Measurements from ENCODE around the gene ADAMTS3.
"Not testable (repeated sequence)": the region's sequence is repeated elsewhere in the genome, so short reads cannot be mapped to it uniquely, and the experiment has no call there.

Gene ADAMTS3

GRCh38 chr4:72546456-72546855 lies 22.6 kb downstream of the ADAMTS3 start:
- DNase-seq: no peak

- DNase-seq: not testable (repeated sequence)
Measured at GRCh38 chr4:72540694-72541093, 28.3 kb downstream of the ADAMTS3 start.

DNA sequence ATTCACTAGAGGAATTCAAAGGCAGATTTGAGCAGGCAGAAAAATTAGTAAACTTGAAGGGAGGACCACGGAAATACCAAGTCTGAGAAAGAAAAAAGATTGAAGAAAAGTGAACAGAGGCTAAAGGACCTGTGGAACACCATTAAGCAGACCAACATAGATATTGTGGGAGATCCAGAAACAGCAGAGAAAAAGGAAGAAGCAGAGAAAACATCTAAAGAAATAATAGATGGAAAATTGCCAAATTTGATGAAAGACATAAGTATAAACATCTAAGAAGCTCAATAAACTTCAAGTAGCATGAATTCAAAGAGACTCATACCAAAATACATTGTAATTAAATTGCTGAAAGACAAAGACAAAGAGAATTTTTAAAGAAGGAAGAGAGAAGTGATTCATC lies 31.0 kb downstream of the ADAMTS3 start:
- no peak for DNase-seq

DNA sequence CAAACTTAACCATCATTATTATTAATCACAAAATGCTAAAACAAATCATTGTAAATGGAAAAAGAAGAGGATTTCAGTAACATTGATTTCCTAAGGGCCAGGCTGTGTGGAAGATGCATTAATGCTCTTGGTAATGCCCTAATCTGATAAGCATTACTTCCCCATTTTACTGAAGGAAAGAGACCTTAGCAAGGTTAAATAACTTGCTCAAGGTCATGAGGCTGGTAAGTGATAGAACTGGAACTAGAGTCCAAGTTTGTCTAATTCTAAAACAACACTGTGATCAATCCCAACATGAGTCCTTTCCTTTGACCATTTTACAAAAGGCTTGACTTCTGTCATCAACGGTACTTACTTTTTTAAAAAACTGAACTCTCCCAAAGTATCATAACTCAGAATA lies 32.6 kb downstream of the ADAMTS3 start:
- DNase-seq: no peak

GRCh38 chr4:72531768-72532290 lies 37.2 kb downstream of the ADAMTS3 start:
- no peak for DNase-seq

GRCh38 chr4:72531322-72531721 lies 37.7 kb downstream of the ADAMTS3 start:
- no peak for DNase-seq

- no peak for DNase-seq
Measured at GRCh38 chr4:72529148-72529822, 39.7 kb downstream of the ADAMTS3 start.

- no peak for DNase-seq
Measured at GRCh38 chr4:72527038-72527646, 41.9 kb downstream of the ADAMTS3 start.

GRCh38 chr4:72525938-72526337 lies 43.1 kb downstream of the ADAMTS3 start:
- no peak for DNase-seq

GRCh38 chr4:72522440-72522839 lies 46.6 kb downstream of the ADAMTS3 start:
- no peak for DNase-seq

- no peak for DNase-seq
Measured at GRCh38 chr4:72513227-72513626, 55.8 kb downstream of the ADAMTS3 start.

GRCh38 chr4:72507860-72508419 lies 61.1 kb downstream of the ADAMTS3 start:
- no peak for DNase-seq

GRCh38 chr4:72507167-72507566 lies 61.9 kb downstream of the ADAMTS3 start:
- no peak for DNase-seq

DNA sequence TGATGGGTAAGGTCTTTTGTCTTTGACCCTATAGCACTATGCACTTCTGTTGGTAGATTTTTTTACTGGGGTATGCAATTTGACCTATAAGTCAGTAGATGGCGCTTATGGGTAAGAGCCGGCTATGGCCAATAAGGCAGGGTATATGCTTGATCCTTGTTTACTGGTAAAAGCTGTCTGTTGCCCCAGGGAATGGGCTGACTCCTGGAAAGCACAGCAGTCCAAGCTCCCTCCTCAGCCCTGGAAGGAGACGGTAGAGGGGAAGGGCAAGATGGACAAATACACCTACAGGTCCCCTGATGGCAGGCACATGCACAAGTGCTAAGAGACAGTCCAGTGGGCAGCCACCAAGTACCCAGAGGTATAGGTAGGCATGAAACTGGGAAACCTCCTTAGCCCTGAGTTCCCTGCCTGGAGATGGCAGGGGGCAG lies 63.7 kb downstream of the ADAMTS3 start:
- DNase-seq: no peak

DNA sequence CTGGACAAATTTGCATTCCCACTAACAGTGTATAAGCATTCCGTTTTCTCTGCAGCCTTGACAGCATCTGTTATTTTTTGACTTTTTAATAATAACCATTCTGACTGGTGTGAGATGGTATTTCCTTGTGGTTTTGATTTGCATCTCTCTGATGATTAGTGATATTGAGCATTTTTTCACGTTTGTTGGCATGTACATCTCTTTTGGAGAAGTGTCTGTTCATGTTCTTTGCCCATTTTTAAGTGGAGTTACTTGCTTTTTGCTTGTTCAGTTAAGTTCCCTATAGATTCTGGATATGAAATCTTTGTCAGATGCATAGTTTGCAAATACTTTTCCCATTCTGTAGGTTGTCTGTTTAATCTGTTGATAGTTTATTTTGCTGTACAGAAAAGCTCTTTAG lies 68.8 kb downstream of the ADAMTS3 start:
- DNase-seq: no peak

- no peak for DNase-seq
Measured at GRCh38 chr4:72496119-72496518, 72.9 kb downstream of the ADAMTS3 start.

- no peak for DNase-seq
Measured at GRCh38 chr4:72494156-72494555, 74.9 kb downstream of the ADAMTS3 start.

DNA sequence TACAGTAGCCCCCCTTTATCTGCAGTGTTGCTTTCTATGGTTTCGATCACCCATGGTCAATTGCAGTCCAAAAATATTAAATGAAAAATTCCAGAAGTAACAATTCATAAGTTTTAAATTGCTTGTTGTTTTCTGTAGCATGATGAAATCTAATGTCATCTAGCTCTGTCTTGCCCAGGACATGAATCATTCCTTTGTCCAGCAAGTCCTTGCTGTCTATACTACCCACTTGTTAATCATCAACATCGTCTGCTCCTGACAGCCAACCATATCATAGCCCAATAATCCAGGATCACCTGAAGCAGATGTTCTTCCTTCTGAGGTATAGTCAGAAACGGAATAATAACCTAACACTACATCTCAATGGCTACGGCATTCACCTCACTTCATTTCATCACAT lies 79.8 kb downstream of the ADAMTS3 start:
- DNase-seq: no peak

DNA sequence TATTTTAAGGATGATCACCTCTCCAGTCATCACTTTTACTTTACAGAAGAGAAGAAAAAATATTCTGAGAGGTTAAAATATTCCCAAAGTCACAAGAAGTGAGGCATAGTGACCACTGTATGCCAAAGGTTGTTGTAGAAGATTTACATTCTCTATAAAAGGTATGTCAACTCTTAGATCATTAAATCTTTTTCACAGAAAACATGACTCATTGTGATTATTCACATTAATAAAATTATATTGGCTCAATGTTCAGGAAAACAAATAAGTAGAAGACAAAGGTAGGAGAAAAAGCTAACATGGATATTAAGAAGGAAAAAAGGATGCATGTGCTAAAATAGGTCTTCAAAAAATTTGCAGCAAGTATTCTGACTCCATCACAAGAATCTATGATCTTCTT lies 82.0 kb downstream of the ADAMTS3 start:
- no peak for DNase-seq

DNA sequence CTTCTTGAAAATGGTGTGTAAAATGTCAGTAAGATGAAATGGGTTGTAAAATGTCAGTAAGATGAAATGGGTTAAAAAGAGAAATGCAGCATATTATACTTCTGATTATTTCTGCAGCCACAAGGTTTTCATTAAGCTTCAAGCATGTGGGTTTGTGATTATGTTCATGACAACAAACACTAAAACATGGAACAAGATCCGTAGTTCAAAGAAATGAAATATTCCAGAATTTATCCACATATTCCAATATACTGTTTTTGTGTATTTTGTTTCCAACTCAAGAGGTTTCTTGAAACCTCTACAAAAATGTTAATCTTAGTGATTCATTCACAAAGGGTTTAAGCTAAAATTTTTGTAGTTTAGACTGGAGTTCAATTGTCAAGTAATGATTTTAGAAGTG lies 84.0 kb downstream of the ADAMTS3 start:
- DNase-seq: no peak

DNA sequence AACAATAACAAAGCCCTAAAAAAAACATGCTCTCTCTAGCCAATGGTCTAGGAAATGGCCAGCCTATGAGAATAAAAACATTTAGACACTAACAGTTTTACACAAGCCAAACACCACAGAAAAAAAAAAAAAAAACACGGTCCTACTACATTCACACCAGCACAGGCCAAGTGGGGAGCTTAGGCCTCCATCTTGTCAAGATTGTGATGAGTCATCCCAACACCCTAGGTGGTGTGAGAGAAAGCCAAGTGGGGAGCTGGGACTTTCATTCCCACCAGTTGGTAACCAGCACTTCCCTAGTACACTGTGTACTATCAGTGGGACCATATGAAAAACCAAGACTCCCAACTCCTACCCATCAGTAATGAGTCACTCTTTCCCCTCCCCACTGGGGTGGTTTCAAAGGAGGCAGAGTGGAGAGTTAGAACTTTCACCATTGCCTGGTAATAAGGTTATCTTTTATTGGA lies 95.6 kb downstream of the ADAMTS3 start:
- DNase-seq: no peak

DNA sequence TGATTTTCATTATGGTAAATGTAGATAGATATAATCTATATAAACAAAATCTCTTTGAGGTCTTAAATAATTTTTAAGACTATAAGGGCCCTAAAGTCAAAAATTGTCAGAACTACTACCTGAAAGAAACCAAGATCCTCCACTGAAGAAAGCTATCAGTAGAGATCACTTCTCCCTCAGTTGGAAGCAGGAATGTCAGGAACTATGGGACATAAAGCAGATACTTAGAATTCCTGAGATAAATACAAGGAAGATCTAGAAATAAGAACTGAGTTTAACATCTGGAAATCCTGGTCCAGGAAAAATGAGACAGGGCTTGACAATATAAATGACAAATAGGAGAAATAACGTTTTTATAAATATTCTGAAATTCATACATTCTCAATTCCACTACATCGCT lies 97.2 kb downstream of the ADAMTS3 start:
- DNase-seq: no peak

GRCh38 chr4:72468904-72469502 lies 100.0 kb downstream of the ADAMTS3 start:
- DNase-seq: no peak

- DNase-seq: no peak
Measured at GRCh38 chr4:72467633-72468032, 101.4 kb downstream of the ADAMTS3 start.

All from activated gamma-delta T cell treated with Interleukin-2 at 50 U/mL for 16 hours (primary cell).